Small intestine (tissue), 7 donors: ENCODE data around the gene SCNN1B. TPM values are rescaled to one million over a fixed set of nuclear protein-coding genes. Genes with fewer than 3 reads are reported as not detected.

Experiments
- DNase-seq, 2 donors: peaks; one replicate each; pipeline versions ENCODE4 v3.0.0 to v3.0.0-alpha.2; 2013
- FAIRE-seq: peaks from 2 replicates; lab custom pipeline; 2012; peaks lifted over from hg19 to GRCh38; lab: Jason Lieb, UNC
- H3K27ac ChIP-seq, 3 donors: one replicate each; pipeline ENCODE4 v1.5.1; 2013; ENCODE audit warnings: low read length in 2 of 3, mild to moderate bottlenecking in 2 of 3, control low read depth in 1 of 3, inconsistent platforms in 1 of 3, low read depth in 1 of 3, moderate library complexity in 1 of 3
- H3K27me3 ChIP-seq, 3 donors: one replicate each; pipeline ENCODE4 v1.6.1; 2013; ENCODE audit warnings: low read length in 3 of 3, inconsistent platforms in 1 of 3; ENCODE audit not compliant: control insufficient read depth in 3 of 3, insufficient read depth in 3 of 3
- H3K36me3 ChIP-seq, 3 donors: one replicate each; pipeline ENCODE4 v1.6.1; 2013; ENCODE audit warnings: low read length in 3 of 3, inconsistent platforms in 1 of 3, low read depth in 1 of 3, mild to moderate bottlenecking in 1 of 3, moderate library complexity in 1 of 3; ENCODE audit not compliant: control insufficient read depth in 3 of 3, insufficient read depth in 2 of 3
- H3K4me1 ChIP-seq, 3 donors: one replicate each; pipeline ENCODE4 v1.6.1; 2013; ENCODE audit warnings: low read length in 2 of 3, inconsistent platforms in 1 of 3, low read depth in 1 of 3, mild to moderate bottlenecking in 1 of 3, moderate library complexity in 1 of 3; ENCODE audit not compliant: control insufficient read depth in 3 of 3, insufficient read depth in 2 of 3
- H3K4me3 ChIP-seq, 3 donors: one replicate each; pipeline ENCODE4 v1.5.1; 2013; ENCODE audit warnings: low read length in 3 of 3, control low read depth in 1 of 3, inconsistent platforms in 1 of 3, low read depth in 1 of 3, mild to moderate bottlenecking in 1 of 3, moderate library complexity in 1 of 3
- H3K9me3 ChIP-seq, 2 donors: one replicate each; pipeline ENCODE4 v1.6.1; 2013; ENCODE audit warnings: low read depth in 1 of 2, low read length in 1 of 2; ENCODE audit not compliant: control insufficient read depth in 2 of 2, insufficient read depth in 1 of 2
- WGBS, 3 donors: extraction: QIAGEN DNeasy Blood & Tissue Kit; methylation state at CpG; one replicate each; pipeline ENCODE4 v1.1.7; 2013; 5-methylcytosine and 5-hydroxymethylcytosine counted together
- polyA plus RNA-seq, 4 donors: library from polyadenylated mRNA; stranded (reverse) in 3 of 4; unstranded in 1 of 4; fragments of 200-250 nt in 3 of 4; fragments of 120-200 nt in 1 of 4; gene quantifications; one replicate each; pipeline versions ENCODE4 v1.2.1 to v1.2.3, GENCODE V29; 2013
- donor health status: healthy with polysubstance abuse.
- donor health status: control.
- donor health status: control.
- donor health status: Bipolar disorder and iron deficiency.
- donor health status: healthy.

The SCNN1B gene
- polyA plus RNA-seq, 4 donors: 2.2 to 5.1 TPM; not detected in 2

- FAIRE-seq (no peak), DNase-seq (no peak)
- H3K4me1 ChIP-seq: no peaks in the 10 kb centered on the region
- H3K27me3 ChIP-seq: no peaks in the 10 kb centered on the region
- no peaks in the 10 kb centered on the region for H3K36me3 ChIP-seq
- WGBS, 3 donors: 71 to 76% (median 72%) methylated on average over 4 of the region's 4 CpGs
- H3K27ac ChIP-seq: no peak overlapping the region
- H3K9me3 ChIP-seq: no peaks in the 10 kb centered on the region
- H3K4me3 ChIP-seq: no peak overlapping the region
These were observed 31.0 kb downstream of the SCNN1B start for GRCh38 chr16:23333034-23333579.

- no peaks in the 10 kb centered on the region for H3K27me3 ChIP-seq
- H3K4me3 ChIP-seq: no peak overlapping the region
- FAIRE-seq: no peak
- 88 to 91% (median 88%) methylated on average over 11 of the region's 11 CpGs for WGBS, 3 donors
- no peaks in the 10 kb centered on the region for H3K4me1 ChIP-seq
- no peak overlapping the region for H3K27ac ChIP-seq
- no peaks in the 10 kb centered on the region for H3K9me3 ChIP-seq
- H3K36me3 ChIP-seq: no peaks in the 10 kb centered on the region
- DNase-seq: no peak
These were observed 31.8 kb downstream of the SCNN1B start for GRCh38 chr16:23333831-23334456.

- Histone ChIP-seq H3K9me3 (no peaks in the 10 kb centered on the region), H3K27me3 (no peaks in the 10 kb centered on the region), H3K36me3 (no peaks in the 10 kb centered on the region), H3K27ac (no peak overlapping the region), H3K4me3 (no peak overlapping the region), H3K4me1 (no peaks in the 10 kb centered on the region)
- no peak for DNase-seq
- no peak for FAIRE-seq
- 59 to 64% (median 62%) methylated on average over 3 of the region's 3 CpGs for WGBS, 3 donors
These were observed 32.4 kb downstream of the SCNN1B start for GRCh38 chr16:23334457-23334853.

- H3K27me3 ChIP-seq: no peaks in the 10 kb centered on the region
These were observed 32.8 kb downstream of the SCNN1B start for GRCh38 chr16:23334950-23335349.

GRCh38 chr16:23337836-23338550, 35.9 kb downstream of the SCNN1B start:
- Histone ChIP-seq H3K36me3 (no peaks in the 10 kb centered on the region), H3K9me3 (no peaks in the 10 kb centered on the region), H3K4me3 (no peak overlapping the region), H3K4me1 (no peaks in the 10 kb centered on the region), H3K27me3 (no peaks in the 10 kb centered on the region), H3K27ac (no peak overlapping the region)
- FAIRE-seq: no peak
- DNase-seq: no peak
- 89 to 92% (median 90%) methylated on average over 5 of the region's 5 CpGs for WGBS, 3 donors

More at GRCh38 chr16:23334950-23335349, 32.8 kb downstream of the SCNN1B start:
- Histone ChIP-seq H3K36me3 (no peaks in the 10 kb centered on the region), H3K27ac (peak overlapping the region in 1 of 3 donors; percentile 71), H3K9me3 (no peaks in the 10 kb centered on the region), H3K4me1 (no peaks in the 10 kb centered on the region), H3K4me3 (no peak overlapping the region)
- FAIRE-seq (no peak), DNase-seq (no peak)
- WGBS, 3 donors: 5 to 36% (median 15%) methylated on average over 1 of the region's 1 CpG

- FAIRE-seq (no peak), DNase-seq (no peak)
- Histone ChIP-seq H3K27me3 (no peaks in the 10 kb centered on the region), H3K4me3 (no peak overlapping the region), H3K9me3 (no peaks in the 10 kb centered on the region), H3K4me1 (no peaks in the 10 kb centered on the region), H3K36me3 (no peaks in the 10 kb centered on the region), H3K27ac (no peak overlapping the region)
- 82 to 93% (median 89%) methylated on average over 3 of the region's 3 CpGs for WGBS, 3 donors
These were observed 37.7 kb downstream of the SCNN1B start for GRCh38 chr16:23339787-23340186.

- no peaks in the 10 kb centered on the region for H3K4me1 ChIP-seq
- 41 to 48% (median 41%) methylated on average over 5 of the region's 5 CpGs for WGBS, 3 donors
- no peaks in the 10 kb centered on the region for H3K36me3 ChIP-seq
- DNase-seq (no peak), FAIRE-seq (no peak)
- H3K4me3 ChIP-seq: no peak overlapping the region
- H3K9me3 ChIP-seq: no peaks in the 10 kb centered on the region
- H3K27ac ChIP-seq: no peak overlapping the region
- H3K27me3 ChIP-seq: no peaks in the 10 kb centered on the region
These were observed 40.1 kb downstream of the SCNN1B start for GRCh38 chr16:23342083-23342640.

- DNase-seq (peak in 1 of 2 donors; percentile 7), FAIRE-seq (no peak)
- no peak overlapping the region for H3K27ac ChIP-seq
- no peaks in the 10 kb centered on the region for H3K27me3 ChIP-seq
- 56 to 66% (median 66%) methylated on average over 5 of the region's 5 CpGs for WGBS, 3 donors
- no peaks in the 10 kb centered on the region for H3K9me3 ChIP-seq
- H3K36me3 ChIP-seq: no peaks in the 10 kb centered on the region
- H3K4me1 ChIP-seq: no peaks in the 10 kb centered on the region
- H3K4me3 ChIP-seq: no peak overlapping the region
These were observed 41.8 kb downstream of the SCNN1B start for GRCh38 chr16:23343643-23344612.
